Measurements from ENCODE around the gene MTX1. TPM values are rescaled to one million over a fixed set of nuclear protein-coding genes. Genes with fewer than 3 reads are reported as not detected.

Gene MTX1
- total and polyA plus RNA-seq, 2 experiments from 2014 or later: 77.7 to 106 TPM

DNA sequence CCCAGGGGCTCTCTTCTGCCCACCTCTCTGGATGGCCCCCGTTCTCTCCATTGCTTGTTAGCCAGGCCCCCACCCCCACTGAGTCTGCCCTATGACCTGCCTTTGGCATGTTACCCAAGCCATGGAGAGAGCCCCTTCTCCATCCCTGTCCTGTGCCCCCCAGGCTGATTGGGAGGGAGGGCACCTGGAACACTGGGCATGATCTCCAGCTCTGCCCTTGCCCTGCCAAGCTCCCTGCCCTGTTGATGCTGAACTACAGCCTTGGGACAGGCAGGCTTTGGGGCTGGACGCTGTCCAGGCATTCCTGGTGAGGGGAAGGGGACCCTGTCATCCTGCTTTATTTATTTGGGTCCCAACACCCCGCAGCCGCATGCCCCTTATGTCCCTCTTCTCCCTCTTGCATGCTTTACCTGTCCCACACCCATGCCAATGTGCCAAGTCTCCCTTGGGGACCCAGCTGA, 24.1 kb upstream of the MTX1 start (continued):
- TF ChIP-seq, protein P1, sequence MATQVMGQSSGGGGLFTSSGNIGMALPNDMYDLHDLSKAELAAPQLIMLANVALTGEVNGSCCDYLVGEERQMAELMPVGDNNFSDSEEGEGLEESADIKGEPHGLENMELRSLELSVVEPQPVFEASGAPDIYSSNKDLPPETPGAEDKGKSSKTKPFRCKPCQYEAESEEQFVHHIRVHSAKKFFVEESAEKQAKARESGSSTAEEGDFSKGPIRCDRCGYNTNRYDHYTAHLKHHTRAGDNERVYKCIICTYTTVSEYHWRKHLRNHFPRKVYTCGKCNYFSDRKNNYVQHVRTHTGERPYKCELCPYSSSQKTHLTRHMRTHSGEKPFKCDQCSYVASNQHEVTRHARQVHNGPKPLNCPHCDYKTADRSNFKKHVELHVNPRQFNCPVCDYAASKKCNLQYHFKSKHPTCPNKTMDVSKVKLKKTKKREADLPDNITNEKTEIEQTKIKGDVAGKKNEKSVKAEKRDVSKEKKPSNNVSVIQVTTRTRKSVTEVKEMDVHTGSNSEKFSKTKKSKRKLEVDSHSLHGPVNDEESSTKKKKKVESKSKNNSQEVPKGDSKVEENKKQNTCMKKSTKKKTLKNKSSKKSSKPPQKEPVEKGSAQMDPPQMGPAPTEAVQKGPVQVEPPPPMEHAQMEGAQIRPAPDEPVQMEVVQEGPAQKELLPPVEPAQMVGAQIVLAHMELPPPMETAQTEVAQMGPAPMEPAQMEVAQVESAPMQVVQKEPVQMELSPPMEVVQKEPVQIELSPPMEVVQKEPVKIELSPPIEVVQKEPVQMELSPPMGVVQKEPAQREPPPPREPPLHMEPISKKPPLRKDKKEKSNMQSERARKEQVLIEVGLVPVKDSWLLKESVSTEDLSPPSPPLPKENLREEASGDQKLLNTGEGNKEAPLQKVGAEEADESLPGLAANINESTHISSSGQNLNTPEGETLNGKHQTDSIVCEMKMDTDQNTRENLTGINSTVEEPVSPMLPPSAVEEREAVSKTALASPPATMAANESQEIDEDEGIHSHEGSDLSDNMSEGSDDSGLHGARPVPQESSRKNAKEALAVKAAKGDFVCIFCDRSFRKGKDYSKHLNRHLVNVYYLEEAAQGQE (IDR thresholded peaks at IDR 0.05; ENCODE audit: unreplicated experiment): no peak
- no peak for TF ChIP-seq JUNB (IDR thresholded peaks at IDR 0.05; ENCODE audit: unreplicated experiment)

DNA sequence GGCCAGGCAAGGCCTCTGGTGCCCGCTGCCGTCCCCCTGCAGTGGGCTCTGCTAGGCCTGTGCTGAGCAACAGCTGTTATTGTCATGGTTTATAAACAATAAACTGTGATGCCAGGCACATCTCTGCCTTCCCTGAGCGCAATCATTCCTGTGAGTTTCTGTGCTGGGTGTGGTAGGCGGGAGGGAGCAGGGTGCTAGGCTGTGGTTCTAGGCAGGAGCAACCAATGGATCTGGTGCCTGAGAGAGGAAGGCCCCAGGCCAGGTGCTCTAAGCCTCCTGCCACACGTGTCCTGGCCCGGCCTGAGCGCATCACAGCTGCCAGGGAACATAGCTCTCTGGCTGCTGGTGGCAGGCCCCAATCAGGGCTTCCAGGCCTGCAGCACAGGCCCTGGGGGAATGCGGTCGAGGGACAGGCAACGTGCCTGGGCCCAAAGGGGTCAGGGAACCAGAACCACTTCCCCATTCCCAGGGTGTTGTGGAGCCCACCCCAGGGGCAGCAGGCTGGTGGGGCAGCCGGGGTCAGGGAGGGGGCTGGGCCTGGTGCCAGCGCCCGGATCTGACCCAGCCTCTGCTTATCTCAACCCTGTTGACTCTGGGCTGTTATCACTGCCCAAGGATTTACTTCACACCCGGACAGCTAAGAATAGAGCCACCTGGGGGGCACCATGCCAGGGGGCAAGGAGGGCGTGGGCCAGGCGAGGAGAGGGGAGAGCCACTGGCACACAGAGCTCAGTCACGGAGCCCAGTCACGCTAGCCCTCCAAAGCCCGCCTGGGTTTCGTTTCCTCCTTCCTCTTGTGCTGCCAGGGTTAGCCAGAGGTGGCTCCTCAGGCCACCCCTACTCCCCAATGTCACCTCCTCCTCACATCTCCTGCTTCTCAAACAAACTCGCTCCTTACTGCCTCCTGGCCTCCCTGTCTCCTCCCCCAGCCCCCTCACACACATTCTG, 23.4 kb upstream of the MTX1 start:
- H3K4me1 Mint-ChIP-seq: peaks cover 30% of the 10 kb centered on the region
- H3K4me1 ChIP-seq (ENCODE audit: insufficient read depth): peaks cover 17% of the 10 kb centered on the region
- peaks cover 3% of the 10 kb centered on the region; the same call in 1 of the 2 replicates for H3K36me3 ChIP-seq (ENCODE audit: insufficient read depth)
- no peak overlapping the region for H3K27ac ChIP-seq (ENCODE audit: low read depth)
- ATAC-seq (peak; percentile 60), DNase-seq (ENCODE audit: low spot score) (peak; percentile 52)
- peaks cover 20% of the 10 kb centered on the region for H3K27me3 Mint-ChIP-seq (ENCODE audit: insufficient read depth, low read depth, poor library complexity)
- H3K9me2 ChIP-seq (ENCODE audit: insufficient read depth): no peaks in the 10 kb centered on the region
- H3K27me3 ChIP-seq (ENCODE audit: insufficient read depth): no peaks in the 10 kb centered on the region
- no peaks in the 10 kb centered on the region for H4K20me1 ChIP-seq (replicated peaks; ENCODE audit: insufficient read depth)
- H3K36me3 Mint-ChIP-seq (ENCODE audit: low read depth): peaks cover 24% of the 10 kb centered on the region
- peak overlapping the region; percentile 11; the same call in 1 of the 3 replicates for H3K4me3 Mint-ChIP-seq
- H3F3A ChIP-seq (replicated peaks; ENCODE audit: low read depth): 0 out of 2 replicates have a peak, but pooled peaks cover 3% of the 10 kb centered on the region
- peak overlapping the region; percentile 44 for H3K27ac Mint-ChIP-seq
- H3K4me3 ChIP-seq: no peak overlapping the region
- 0 out of 3 replicates have a peak, but pooled peaks cover 2% of the 10 kb centered on the region for H3K9me3 Mint-ChIP-seq
- H3K4me2 ChIP-seq: 0 out of 2 replicates have a peak overlapping the region, but pooled peaks have one; percentile 43
- H2AFZ ChIP-seq: no peak overlapping the region
- no peaks in the 10 kb centered on the region for H3K79me2 ChIP-seq (replicated peaks; ENCODE audit: insufficient read depth)
- TF ChIP-seq, protein P1 (IDR thresholded peaks at IDR 0.05; ENCODE audit: unreplicated experiment): no peak
- TF ChIP-seq ZNF331 (CRISPR knock-in tag; IDR thresholded peaks at IDR 0.05; ENCODE audit: low read depth) (no peak), JUNB (IDR thresholded peaks at IDR 0.05; ENCODE audit: unreplicated experiment) (no peak), EZH2 (IDR thresholded peaks at IDR 0.05; ENCODE audit: low read depth, unreplicated experiment) (no peak)
- TF ChIP-seq, protein P2, sequence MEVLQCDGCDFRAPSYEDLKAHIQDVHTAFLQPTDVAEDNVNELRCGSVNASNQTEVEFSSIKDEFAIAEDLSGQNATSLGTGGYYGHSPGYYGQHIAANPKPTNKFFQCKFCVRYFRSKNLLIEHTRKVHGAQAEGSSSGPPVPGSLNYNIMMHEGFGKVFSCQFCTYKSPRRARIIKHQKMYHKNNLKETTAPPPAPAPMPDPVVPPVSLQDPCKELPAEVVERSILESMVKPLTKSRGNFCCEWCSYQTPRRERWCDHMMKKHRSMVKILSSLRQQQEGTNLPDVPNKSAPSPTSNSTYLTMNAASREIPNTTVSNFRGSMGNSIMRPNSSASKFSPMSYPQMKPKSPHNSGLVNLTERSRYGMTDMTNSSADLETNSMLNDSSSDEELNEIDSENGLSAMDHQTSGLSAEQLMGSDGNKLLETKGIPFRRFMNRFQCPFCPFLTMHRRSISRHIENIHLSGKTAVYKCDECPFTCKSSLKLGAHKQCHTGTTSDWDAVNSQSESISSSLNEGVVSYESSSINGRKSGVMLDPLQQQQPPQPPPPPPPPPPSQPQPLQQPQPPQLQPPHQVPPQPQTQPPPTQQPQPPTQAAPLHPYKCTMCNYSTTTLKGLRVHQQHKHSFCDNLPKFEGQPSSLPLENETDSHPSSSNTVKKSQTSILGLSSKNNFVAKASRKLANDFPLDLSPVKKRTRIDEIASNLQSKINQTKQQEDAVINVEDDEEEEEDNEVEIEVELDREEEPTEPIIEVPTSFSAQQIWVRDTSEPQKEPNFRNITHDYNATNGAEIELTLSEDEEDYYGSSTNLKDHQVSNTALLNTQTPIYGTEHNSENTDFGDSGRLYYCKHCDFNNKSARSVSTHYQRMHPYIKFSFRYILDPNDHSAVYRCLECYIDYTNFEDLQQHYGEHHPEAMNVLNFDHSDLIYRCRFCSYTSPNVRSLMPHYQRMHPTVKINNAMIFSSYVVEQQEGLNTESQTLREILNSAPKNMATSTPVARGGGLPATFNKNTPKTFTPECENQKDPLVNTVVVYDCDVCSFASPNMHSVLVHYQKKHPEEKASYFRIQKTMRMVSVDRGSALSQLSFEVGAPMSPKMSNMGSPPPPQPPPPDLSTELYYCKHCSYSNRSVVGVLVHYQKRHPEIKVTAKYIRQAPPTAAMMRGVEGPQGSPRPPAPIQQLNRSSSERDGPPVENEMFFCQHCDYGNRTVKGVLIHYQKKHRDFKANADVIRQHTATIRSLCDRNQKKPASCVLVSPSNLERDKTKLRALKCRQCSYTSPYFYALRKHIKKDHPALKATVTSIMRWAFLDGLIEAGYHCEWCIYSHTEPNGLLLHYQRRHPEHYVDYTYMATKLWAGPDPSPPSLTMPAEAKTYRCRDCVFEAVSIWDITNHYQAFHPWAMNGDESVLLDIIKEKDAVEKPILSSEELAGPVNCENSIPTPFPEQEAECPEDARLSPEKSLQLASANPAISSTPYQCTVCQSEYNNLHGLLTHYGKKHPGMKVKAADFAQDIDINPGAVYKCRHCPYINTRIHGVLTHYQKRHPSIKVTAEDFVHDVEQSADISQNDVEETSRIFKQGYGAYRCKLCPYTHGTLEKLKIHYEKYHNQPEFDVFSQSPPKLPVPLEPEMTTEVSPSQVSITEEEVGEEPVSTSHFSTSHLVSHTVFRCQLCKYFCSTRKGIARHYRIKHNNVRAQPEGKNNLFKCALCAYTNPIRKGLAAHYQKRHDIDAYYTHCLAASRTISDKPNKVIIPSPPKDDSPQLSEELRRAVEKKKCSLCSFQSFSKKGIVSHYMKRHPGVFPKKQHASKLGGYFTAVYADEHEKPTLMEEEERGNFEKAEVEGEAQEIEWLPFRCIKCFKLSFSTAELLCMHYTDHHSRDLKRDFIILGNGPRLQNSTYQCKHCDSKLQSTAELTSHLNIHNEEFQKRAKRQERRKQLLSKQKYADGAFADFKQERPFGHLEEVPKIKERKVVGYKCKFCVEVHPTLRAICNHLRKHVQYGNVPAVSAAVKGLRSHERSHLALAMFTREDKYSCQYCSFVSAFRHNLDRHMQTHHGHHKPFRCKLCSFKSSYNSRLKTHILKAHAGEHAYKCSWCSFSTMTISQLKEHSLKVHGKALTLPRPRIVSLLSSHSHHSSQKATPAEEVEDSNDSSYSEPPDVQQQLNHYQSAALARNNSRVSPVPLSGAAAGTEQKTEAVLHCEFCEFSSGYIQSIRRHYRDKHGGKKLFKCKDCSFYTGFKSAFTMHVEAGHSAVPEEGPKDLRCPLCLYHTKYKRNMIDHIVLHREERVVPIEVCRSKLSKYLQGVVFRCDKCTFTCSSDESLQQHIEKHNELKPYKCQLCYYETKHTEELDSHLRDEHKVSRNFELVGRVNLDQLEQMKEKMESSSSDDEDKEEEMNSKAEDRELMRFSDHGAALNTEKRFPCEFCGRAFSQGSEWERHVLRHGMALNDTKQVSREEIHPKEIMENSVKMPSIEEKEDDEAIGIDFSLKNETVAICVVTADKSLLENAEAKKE (CRISPR knock-in tag; IDR thresholded peaks at IDR 0.05): no peak
- TF ChIP-seq, protein P3, sequence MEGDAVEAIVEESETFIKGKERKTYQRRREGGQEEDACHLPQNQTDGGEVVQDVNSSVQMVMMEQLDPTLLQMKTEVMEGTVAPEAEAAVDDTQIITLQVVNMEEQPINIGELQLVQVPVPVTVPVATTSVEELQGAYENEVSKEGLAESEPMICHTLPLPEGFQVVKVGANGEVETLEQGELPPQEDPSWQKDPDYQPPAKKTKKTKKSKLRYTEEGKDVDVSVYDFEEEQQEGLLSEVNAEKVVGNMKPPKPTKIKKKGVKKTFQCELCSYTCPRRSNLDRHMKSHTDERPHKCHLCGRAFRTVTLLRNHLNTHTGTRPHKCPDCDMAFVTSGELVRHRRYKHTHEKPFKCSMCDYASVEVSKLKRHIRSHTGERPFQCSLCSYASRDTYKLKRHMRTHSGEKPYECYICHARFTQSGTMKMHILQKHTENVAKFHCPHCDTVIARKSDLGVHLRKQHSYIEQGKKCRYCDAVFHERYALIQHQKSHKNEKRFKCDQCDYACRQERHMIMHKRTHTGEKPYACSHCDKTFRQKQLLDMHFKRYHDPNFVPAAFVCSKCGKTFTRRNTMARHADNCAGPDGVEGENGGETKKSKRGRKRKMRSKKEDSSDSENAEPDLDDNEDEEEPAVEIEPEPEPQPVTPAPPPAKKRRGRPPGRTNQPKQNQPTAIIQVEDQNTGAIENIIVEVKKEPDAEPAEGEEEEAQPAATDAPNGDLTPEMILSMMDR (conservative IDR thresholded peaks at IDR 0.05; ENCODE audit: low read depth in 2 of 2): no peak
